ENCODE data around the gene JADE1. TPM values are rescaled to one million over a fixed set of nuclear protein-coding genes. Genes with fewer than 3 reads are reported as not detected.

The JADE1 gene
- total and polyA plus RNA-seq, 2 experiments from 2014 or later, result 84.2 to 158 TPM

DNA sequence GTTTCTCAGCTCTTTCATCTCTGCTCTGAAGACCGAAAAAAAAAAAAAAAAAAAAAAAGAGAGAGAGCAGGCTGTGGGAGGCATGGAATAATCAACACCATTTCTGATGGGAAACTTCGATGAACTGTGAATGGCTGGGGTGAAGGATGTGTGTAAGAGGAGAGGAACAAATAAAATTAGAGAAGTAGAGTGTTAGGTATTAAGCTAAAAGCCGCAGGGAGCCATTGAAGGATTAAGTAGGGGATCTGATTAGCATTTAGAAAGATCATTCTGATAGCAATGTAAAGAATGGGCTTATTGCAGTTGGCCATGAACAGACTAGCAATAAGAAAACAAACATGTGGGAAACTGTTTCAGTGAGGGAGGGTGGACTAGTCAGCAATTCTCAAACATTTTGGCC is 33.6 kb upstream of the JADE1 start:
- no peak for DNase-seq (ENCODE audit: low spot score)

More for the DNA sequence above, 33.6 kb upstream of the JADE1 start:
- H3K9me2 ChIP-seq (ENCODE audit: insufficient read depth), result 0 out of 2 replicates have a peak, but pooled peaks cover 3% of the 10 kb centered on the region
- no peak overlapping the region for H3K4me2 ChIP-seq
- no peaks in the 10 kb centered on the region for H3F3A ChIP-seq (replicated peaks; ENCODE audit: low read depth)
- H3K4me3 Mint-ChIP-seq, result no peak overlapping the region
- H3K27ac ChIP-seq (ENCODE audit: low read depth), result no peak overlapping the region
- no peaks in the 10 kb centered on the region for H3K4me1 ChIP-seq (ENCODE audit: insufficient read depth)
- peaks cover 2% of the 10 kb centered on the region; the same call in 1 of the 3 replicates for H3K36me3 Mint-ChIP-seq (ENCODE audit: low read depth)
- H3K9me3 Mint-ChIP-seq, result peaks cover 9% of the 10 kb centered on the region
- H3K79me2 ChIP-seq (replicated peaks; ENCODE audit: insufficient read depth), result no peaks in the 10 kb centered on the region
- H3K4me3 ChIP-seq, result no peak overlapping the region
- no peak; the same call in 2 of the 3 replicates for ATAC-seq
- peaks cover under 1% of the 10 kb centered on the region for H3K27me3 Mint-ChIP-seq (ENCODE audit: insufficient read depth, low read depth, poor library complexity)
- TF ChIP-seq, protein P1, sequence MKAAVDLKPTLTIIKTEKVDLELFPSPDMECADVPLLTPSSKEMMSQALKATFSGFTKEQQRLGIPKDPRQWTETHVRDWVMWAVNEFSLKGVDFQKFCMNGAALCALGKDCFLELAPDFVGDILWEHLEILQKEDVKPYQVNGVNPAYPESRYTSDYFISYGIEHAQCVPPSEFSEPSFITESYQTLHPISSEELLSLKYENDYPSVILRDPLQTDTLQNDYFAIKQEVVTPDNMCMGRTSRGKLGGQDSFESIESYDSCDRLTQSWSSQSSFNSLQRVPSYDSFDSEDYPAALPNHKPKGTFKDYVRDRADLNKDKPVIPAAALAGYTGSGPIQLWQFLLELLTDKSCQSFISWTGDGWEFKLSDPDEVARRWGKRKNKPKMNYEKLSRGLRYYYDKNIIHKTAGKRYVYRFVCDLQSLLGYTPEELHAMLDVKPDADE (IDR thresholded peaks at IDR 0.05), result no peak
- no peak for TF ChIP-seq EZH2 (IDR thresholded peaks at IDR 0.05; ENCODE audit: low read depth, unreplicated experiment)
- TF ChIP-seq, protein P2, sequence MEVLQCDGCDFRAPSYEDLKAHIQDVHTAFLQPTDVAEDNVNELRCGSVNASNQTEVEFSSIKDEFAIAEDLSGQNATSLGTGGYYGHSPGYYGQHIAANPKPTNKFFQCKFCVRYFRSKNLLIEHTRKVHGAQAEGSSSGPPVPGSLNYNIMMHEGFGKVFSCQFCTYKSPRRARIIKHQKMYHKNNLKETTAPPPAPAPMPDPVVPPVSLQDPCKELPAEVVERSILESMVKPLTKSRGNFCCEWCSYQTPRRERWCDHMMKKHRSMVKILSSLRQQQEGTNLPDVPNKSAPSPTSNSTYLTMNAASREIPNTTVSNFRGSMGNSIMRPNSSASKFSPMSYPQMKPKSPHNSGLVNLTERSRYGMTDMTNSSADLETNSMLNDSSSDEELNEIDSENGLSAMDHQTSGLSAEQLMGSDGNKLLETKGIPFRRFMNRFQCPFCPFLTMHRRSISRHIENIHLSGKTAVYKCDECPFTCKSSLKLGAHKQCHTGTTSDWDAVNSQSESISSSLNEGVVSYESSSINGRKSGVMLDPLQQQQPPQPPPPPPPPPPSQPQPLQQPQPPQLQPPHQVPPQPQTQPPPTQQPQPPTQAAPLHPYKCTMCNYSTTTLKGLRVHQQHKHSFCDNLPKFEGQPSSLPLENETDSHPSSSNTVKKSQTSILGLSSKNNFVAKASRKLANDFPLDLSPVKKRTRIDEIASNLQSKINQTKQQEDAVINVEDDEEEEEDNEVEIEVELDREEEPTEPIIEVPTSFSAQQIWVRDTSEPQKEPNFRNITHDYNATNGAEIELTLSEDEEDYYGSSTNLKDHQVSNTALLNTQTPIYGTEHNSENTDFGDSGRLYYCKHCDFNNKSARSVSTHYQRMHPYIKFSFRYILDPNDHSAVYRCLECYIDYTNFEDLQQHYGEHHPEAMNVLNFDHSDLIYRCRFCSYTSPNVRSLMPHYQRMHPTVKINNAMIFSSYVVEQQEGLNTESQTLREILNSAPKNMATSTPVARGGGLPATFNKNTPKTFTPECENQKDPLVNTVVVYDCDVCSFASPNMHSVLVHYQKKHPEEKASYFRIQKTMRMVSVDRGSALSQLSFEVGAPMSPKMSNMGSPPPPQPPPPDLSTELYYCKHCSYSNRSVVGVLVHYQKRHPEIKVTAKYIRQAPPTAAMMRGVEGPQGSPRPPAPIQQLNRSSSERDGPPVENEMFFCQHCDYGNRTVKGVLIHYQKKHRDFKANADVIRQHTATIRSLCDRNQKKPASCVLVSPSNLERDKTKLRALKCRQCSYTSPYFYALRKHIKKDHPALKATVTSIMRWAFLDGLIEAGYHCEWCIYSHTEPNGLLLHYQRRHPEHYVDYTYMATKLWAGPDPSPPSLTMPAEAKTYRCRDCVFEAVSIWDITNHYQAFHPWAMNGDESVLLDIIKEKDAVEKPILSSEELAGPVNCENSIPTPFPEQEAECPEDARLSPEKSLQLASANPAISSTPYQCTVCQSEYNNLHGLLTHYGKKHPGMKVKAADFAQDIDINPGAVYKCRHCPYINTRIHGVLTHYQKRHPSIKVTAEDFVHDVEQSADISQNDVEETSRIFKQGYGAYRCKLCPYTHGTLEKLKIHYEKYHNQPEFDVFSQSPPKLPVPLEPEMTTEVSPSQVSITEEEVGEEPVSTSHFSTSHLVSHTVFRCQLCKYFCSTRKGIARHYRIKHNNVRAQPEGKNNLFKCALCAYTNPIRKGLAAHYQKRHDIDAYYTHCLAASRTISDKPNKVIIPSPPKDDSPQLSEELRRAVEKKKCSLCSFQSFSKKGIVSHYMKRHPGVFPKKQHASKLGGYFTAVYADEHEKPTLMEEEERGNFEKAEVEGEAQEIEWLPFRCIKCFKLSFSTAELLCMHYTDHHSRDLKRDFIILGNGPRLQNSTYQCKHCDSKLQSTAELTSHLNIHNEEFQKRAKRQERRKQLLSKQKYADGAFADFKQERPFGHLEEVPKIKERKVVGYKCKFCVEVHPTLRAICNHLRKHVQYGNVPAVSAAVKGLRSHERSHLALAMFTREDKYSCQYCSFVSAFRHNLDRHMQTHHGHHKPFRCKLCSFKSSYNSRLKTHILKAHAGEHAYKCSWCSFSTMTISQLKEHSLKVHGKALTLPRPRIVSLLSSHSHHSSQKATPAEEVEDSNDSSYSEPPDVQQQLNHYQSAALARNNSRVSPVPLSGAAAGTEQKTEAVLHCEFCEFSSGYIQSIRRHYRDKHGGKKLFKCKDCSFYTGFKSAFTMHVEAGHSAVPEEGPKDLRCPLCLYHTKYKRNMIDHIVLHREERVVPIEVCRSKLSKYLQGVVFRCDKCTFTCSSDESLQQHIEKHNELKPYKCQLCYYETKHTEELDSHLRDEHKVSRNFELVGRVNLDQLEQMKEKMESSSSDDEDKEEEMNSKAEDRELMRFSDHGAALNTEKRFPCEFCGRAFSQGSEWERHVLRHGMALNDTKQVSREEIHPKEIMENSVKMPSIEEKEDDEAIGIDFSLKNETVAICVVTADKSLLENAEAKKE (CRISPR knock-in tag; IDR thresholded peaks at IDR 0.05), result no peak
- TF ChIP-seq ZNF331 (CRISPR knock-in tag; IDR thresholded peaks at IDR 0.05; ENCODE audit: low read depth), result no peak
- TF ChIP-seq CREB1 (CRISPR knock-in tag; IDR thresholded peaks at IDR 0.05; ENCODE audit: low read depth), result no peak
- TF ChIP-seq STAT1 (IDR thresholded peaks at IDR 0.05; ENCODE audit: unreplicated experiment), result no peak
- no peak for TF ChIP-seq NANOG (IDR thresholded peaks at IDR 0.05; ENCODE audit: borderline replicate concordance)
- TF ChIP-seq, protein P3, sequence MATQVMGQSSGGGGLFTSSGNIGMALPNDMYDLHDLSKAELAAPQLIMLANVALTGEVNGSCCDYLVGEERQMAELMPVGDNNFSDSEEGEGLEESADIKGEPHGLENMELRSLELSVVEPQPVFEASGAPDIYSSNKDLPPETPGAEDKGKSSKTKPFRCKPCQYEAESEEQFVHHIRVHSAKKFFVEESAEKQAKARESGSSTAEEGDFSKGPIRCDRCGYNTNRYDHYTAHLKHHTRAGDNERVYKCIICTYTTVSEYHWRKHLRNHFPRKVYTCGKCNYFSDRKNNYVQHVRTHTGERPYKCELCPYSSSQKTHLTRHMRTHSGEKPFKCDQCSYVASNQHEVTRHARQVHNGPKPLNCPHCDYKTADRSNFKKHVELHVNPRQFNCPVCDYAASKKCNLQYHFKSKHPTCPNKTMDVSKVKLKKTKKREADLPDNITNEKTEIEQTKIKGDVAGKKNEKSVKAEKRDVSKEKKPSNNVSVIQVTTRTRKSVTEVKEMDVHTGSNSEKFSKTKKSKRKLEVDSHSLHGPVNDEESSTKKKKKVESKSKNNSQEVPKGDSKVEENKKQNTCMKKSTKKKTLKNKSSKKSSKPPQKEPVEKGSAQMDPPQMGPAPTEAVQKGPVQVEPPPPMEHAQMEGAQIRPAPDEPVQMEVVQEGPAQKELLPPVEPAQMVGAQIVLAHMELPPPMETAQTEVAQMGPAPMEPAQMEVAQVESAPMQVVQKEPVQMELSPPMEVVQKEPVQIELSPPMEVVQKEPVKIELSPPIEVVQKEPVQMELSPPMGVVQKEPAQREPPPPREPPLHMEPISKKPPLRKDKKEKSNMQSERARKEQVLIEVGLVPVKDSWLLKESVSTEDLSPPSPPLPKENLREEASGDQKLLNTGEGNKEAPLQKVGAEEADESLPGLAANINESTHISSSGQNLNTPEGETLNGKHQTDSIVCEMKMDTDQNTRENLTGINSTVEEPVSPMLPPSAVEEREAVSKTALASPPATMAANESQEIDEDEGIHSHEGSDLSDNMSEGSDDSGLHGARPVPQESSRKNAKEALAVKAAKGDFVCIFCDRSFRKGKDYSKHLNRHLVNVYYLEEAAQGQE (IDR thresholded peaks at IDR 0.05; ENCODE audit: unreplicated experiment), result no peak
- H2AFZ ChIP-seq, result peak overlapping the region; percentile 28; the same call in 1 of the 2 replicates
- no peaks in the 10 kb centered on the region for H4K20me1 ChIP-seq (replicated peaks; ENCODE audit: insufficient read depth)
- peaks cover 6% of the 10 kb centered on the region for H3K4me1 Mint-ChIP-seq
- no peaks in the 10 kb centered on the region; the same call in 1 of the 2 replicates for H3K36me3 ChIP-seq (ENCODE audit: insufficient read depth)
- no peaks in the 10 kb centered on the region for H3K27me3 ChIP-seq (ENCODE audit: insufficient read depth)
- H3K27ac Mint-ChIP-seq, result no peak overlapping the region

Measured in GM23338 (cell line).